Stomach (tissue), 9 donors: ENCODE results near the gene APBA1. TPM values are rescaled to one million over a fixed set of nuclear protein-coding genes. Genes with fewer than 3 reads are reported as not detected.

Source experiments
- DNase-seq, 2 donors: peaks; one replicate each; pipeline versions ENCODE4 v3.0.0 to v3.0.0-alpha.2; 2013 to 2019
- H3K27ac ChIP-seq, 5 donors: fragments of 200-600 bp in 4 of 5; sonication (generic) in 4 of 5; one replicate each; pipeline ENCODE4 v1.5.1; 2013 to 2019; ENCODE audit warnings: mild to moderate bottlenecking in 1 of 5, moderate library complexity in 1 of 5
- H3K27me3 ChIP-seq, 3 donors: fragments of 200-600 bp; sonication (generic); one replicate each; pipeline ENCODE4 v1.5.1; 2017 to 2019; ENCODE audit warnings: mixed run types in 1 of 3
- H3K36me3 ChIP-seq, 4 donors: fragments of 200-600 bp; sonication (generic); 1 replicate in 3 of 4; 2 replicates in 1 of 4; pipeline ENCODE4 v1.5.1; 2016 to 2019
- H3K4me1 ChIP-seq, 4 donors: fragments of 200-600 bp; sonication (generic); one replicate each; pipeline ENCODE4 v1.5.1; 2016 to 2019
- H3K4me3 ChIP-seq, 4 donors: fragments of 200-600 bp; sonication (generic) in 3 of 4; one replicate each; pipeline ENCODE4 v1.5.1; 2016 to 2019; ENCODE audit warnings: mild to moderate bottlenecking in 1 of 4
- H3K9me3 ChIP-seq, 4 donors: fragments of 200-600 bp; sonication (generic); one replicate each; pipeline ENCODE4 v1.5.1; 2016 to 2019
- CTCF ChIP-seq, 7 experiments: fragments of 450-650 bp in 4 of 7; fragments of 200-600 bp in 3 of 7; sonication (generic) in 3 of 7; IDR thresholded peaks; one replicate each; pipeline ENCODE4 v1.5.1; 2016 to 2019; ENCODE audit warnings: antibody characterized with exemption in 7 of 7, control low read depth in 2 of 7, mild to moderate bottlenecking in 1 of 7
- EP300 ChIP-seq: sonication (generic); formaldehyde crosslinking; IDR thresholded peaks from one replicate; pipeline ENCODE4 v1.6.1; 2017; ENCODE audit warnings: antibody characterized with exemption
- POLR2A ChIP-seq, 4 donors: fragments of 450-650 bp; IDR thresholded peaks; one replicate each; pipeline ENCODE4 v1.6.1; 2016; ENCODE audit warnings: antibody characterized with exemption in 4 of 4, control low read depth in 2 of 4, mild to moderate bottlenecking in 1 of 4, moderate library complexity in 1 of 4
- POLR2AphosphoS5 ChIP-seq, 3 donors: sonication (generic); formaldehyde crosslinking; IDR thresholded peaks; one replicate each; pipeline ENCODE4 v1.6.1; 2016; ENCODE audit warnings: antibody characterized with exemption in 3 of 3
- WGBS, 5 donors: extraction: QIAGEN DNeasy Blood & Tissue Kit in 3 of 5; methylation state at CpG; one replicate each; pipeline versions ENCODE4 v1.1.5 to v1.1.7; 2013 to 2018; 5-methylcytosine and 5-hydroxymethylcytosine counted together
- intact Hi-C: fragments of 100-400 bp; cut with DNase I; formaldehyde crosslinking; loops from one replicate; pipeline ENCODE4 v1.15.1; 2023; ENCODE audit warnings: low total_unique reads
- polyA plus RNA-seq, 3 donors: library from polyadenylated mRNA; stranded (reverse); fragments of 200-250 nt; gene quantifications; one replicate each; pipeline ENCODE4 v1.2.3, GENCODE V29; 2013
- total RNA-seq, 5 donors: library from RNA; depleted of rRNA; stranded (reverse); fragments of >200 nt; gene quantifications; one replicate each; pipeline versions ENCODE4 v1.1.0 to v1.2.3, GENCODE V29; 2014 to 2016
- donor health status: healthy with polysubstance abuse.
- donor health status: Bipolar disorder and iron deficiency.
- donor health status: healthy.

APBA1 gene
- total and polyA plus RNA-seq, 8 donors: 0.50 to 14.2 (median 3.2) TPM

GRCh38 chr9:69386651-69387050 lies 285.5 kb downstream of the APBA1 start:
- peak overlapping the region in 2 of 5 donors; percentile 16 to 19 for H3K27ac ChIP-seq
- intact Hi-C loops: no loop called here
- H3K27me3 ChIP-seq: no peaks in the 10 kb centered on the region
- H3K4me3 ChIP-seq: no peak overlapping the region
- no peak for TF ChIP-seq POLR2AphosphoS5 (IDR thresholded peaks at IDR 0.05)
- no peak for TF ChIP-seq POLR2A (IDR thresholded peaks at IDR 0.05)
- no peak for TF ChIP-seq EP300
- TF ChIP-seq CTCF (IDR thresholded peaks at IDR 0.05): no peak
- no peaks in the 10 kb centered on the region for H3K9me3 ChIP-seq
- H3K36me3 ChIP-seq: peaks cover 0 to 29% (median 17%) of the 10 kb centered on the region in 4 donors
- H3K4me1 ChIP-seq: peaks cover 5 to 21% (median 10%) of the 10 kb centered on the region in 4 donors
- peak in 1 of 2 donors; percentile 39 for DNase-seq
- 41 to 59% (median 52%) methylated on average over 4 of the region's 4 CpGs for WGBS, 5 donors

GRCh38 chr9:69385581-69386033 lies 286.6 kb downstream of the APBA1 start:
- Histone ChIP-seq H3K36me3 (peaks cover 0 to 29% (median 20%) of the 10 kb centered on the region in 4 donors), H3K4me3 (no peak overlapping the region), H3K27me3 (no peaks in the 10 kb centered on the region), H3K9me3 (no peaks in the 10 kb centered on the region), H3K27ac (peak overlapping the region in 2 of 5 donors; percentile 26 to 55), H3K4me1 (peaks cover 0 to 15% (median 5%) of the 10 kb centered on the region in 4 donors)
- no peak for TF ChIP-seq EP300
- no peak for TF ChIP-seq POLR2A (IDR thresholded peaks at IDR 0.05)
- peak in 1 of 3 donors; percentile 19 for TF ChIP-seq POLR2AphosphoS5 (IDR thresholded peaks at IDR 0.05)
- DNase-seq: peak; percentile 42 to 63
- 29 to 47% (median 33%) methylated on average over 2 to 6 of the region's 6 CpGs for WGBS, 5 donors
- intact Hi-C loops: no loop called here

GRCh38 chr9:69382135-69382534 lies 290.0 kb downstream of the APBA1 start:
- Histone ChIP-seq H3K27ac (no peak overlapping the region), H3K4me3 (no peak overlapping the region), H3K27me3 (no peaks in the 10 kb centered on the region), H3K36me3 (peaks cover 0 to 15% (median 12%) of the 10 kb centered on the region in 4 donors), H3K4me1 (peaks cover 14 to 39% (median 18%) of the 10 kb centered on the region in 4 donors), H3K9me3 (no peaks in the 10 kb centered on the region)
- peak in 1 of 2 donors; percentile 45 for DNase-seq
- 67 to 85% (median 82%) methylated on average over 4 of the region's 4 CpGs for WGBS, 5 donors
- TF ChIP-seq EP300 (no peak), POLR2A (IDR thresholded peaks at IDR 0.05) (no peak), CTCF (IDR thresholded peaks at IDR 0.05) (no peak), POLR2AphosphoS5 (IDR thresholded peaks at IDR 0.05) (no peak)
- intact Hi-C loops: no loop called here

GRCh38 chr9:69380811-69381210 lies 291.4 kb downstream of the APBA1 start:
- Histone ChIP-seq H3K4me1 (peaks cover 21 to 43% (median 31%) of the 10 kb centered on the region in 4 donors), H3K27me3 (no peaks in the 10 kb centered on the region), H3K36me3 (peaks cover 0 to 11% (median 7%) of the 10 kb centered on the region in 4 donors), H3K9me3 (no peaks in the 10 kb centered on the region), H3K4me3 (no peak overlapping the region), H3K27ac (no peak overlapping the region)
- intact Hi-C loops: no loop called here
- DNase-seq: no peak
- WGBS, 5 donors: 92 to 98% (median 95%) methylated on average over 3 of the region's 3 CpGs
- TF ChIP-seq EP300: no peak
- TF ChIP-seq POLR2A (IDR thresholded peaks at IDR 0.05): no peak
- TF ChIP-seq CTCF (IDR thresholded peaks at IDR 0.05): no peak
- no peak for TF ChIP-seq POLR2AphosphoS5 (IDR thresholded peaks at IDR 0.05)

- no peak overlapping the region for H3K4me3 ChIP-seq
- no peak for TF ChIP-seq POLR2AphosphoS5 (IDR thresholded peaks at IDR 0.05)
- TF ChIP-seq EP300: no peak
- no peak for TF ChIP-seq CTCF (IDR thresholded peaks at IDR 0.05)
- TF ChIP-seq POLR2A (IDR thresholded peaks at IDR 0.05): no peak
These were observed 291.9 kb downstream of the APBA1 start for GRCh38 chr9:69380301-69380700.

More at GRCh38 chr9:69380301-69380700, 291.9 kb downstream of the APBA1 start:
- H3K27me3 ChIP-seq: no peaks in the 10 kb centered on the region
- H3K27ac ChIP-seq: no peak overlapping the region
- H3K36me3 ChIP-seq: peaks cover 0 to 11% (median 7%) of the 10 kb centered on the region in 4 donors
- H3K9me3 ChIP-seq: no peaks in the 10 kb centered on the region
- intact Hi-C loops: no loop called here
- no peak for DNase-seq
- 76 to 83% (median 78%) methylated on average over 6 of the region's 6 CpGs for WGBS, 5 donors
- peaks cover 20 to 42% (median 32%) of the 10 kb centered on the region in 4 donors for H3K4me1 ChIP-seq
